HG03135 (cell line): Measurements from ENCODE around the gene PAIP2B.

Source experiments
- ATAC-seq: cut with Tn5 transposase; IDR thresholded peaks from one replicate; pipeline ENCODE4 v1.9.1; 2021; ENCODE audit warnings: mild to moderate bottlenecking, moderate library complexity; ENCODE audit not compliant: unreplicated experiment

PAIP2B gene

GRCh38 chr2:71154279-71154678 lies 72.6 kb downstream of the PAIP2B start:
- ATAC-seq: no peak

- no peak for ATAC-seq
Measured at GRCh38 chr2:71153585-71154224, 73.2 kb downstream of the PAIP2B start.

GRCh38 chr2:71151620-71152019 lies 75.3 kb downstream of the PAIP2B start:
- ATAC-seq: no peak

GRCh38 chr2:71150082-71150816 lies 76.7 kb downstream of the PAIP2B start:
- ATAC-seq: no peak

- ATAC-seq: no peak
Measured at GRCh38 chr2:71148506-71149063, 78.3 kb downstream of the PAIP2B start.

- no peak for ATAC-seq
Measured at GRCh38 chr2:71143782-71144181, 83.1 kb downstream of the PAIP2B start.

GRCh38 chr2:71136174-71136573 lies 90.7 kb downstream of the PAIP2B start:
- ATAC-seq: no peak

- no peak for ATAC-seq
Measured at GRCh38 chr2:71133603-71134002, 93.3 kb downstream of the PAIP2B start.
